ENCODE data around the gene OTUD1. TPM values are rescaled to one million over a fixed set of nuclear protein-coding genes. Genes with fewer than 3 reads are reported as not detected.

The OTUD1 gene
- polyA plus RNA-seq, 2 of the 4 experiments (the other 2 are of a cell fraction), result 2.3 to 2.4 TPM

DNA sequence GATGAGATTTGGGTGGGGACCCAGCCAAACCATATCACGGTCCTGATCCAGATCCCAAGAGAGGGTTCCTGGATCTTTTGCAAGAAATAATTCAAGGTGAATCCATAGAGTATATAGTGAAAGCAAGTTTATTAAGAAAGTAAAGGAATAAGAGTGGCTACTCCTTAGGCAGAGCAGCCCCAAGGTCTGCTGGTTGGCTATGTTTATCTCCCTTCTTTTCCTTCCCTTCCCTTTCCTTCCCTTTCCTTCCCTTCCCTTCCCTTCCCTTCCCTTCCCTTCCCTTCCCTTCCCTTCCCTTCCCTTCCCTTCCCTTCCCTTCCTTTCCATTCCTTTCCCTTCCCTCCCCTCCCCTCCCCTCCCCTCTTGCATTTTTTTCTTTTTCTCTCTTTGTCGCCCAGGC is 35.2 kb downstream of the OTUD1 start:
- 48% methylated on average over 2 of the region's 2 CpGs for WGBS (ENCODE audit: missing lambda C conversion rate)
- Histone ChIP-seq H3K4me3 (no peak overlapping the region), H3K4me2 (no peak overlapping the region), H3K27ac (no peak overlapping the region), H3K4me1 (no peaks in the 10 kb centered on the region), H3K9me3 (no peaks in the 10 kb centered on the region)
- FAIRE-seq (no peak), DNase-seq (ENCODE audit: low read depth in 1 of 2, low spot score in 1 of 2) (no peak), ATAC-seq (no peak)
- CTCF ChIA-PET, result no interaction called here
- POLR2A ChIA-PET, result no interaction called here
- TF ChIP-seq MYC (IDR thresholded peaks at IDR 0.05; ENCODE audit: borderline replicate concordance, low read length), result no peak
- no peak for TF ChIP-seq MAFK (IDR thresholded peaks at IDR 0.05; ENCODE audit: partially characterized antibody)
- TF ChIP-seq JUN (IDR thresholded peaks at IDR 0.05), result no peak
- no peak for TF ChIP-seq MAX (IDR thresholded peaks at IDR 0.05)
- TF ChIP-seq PBX3 (IDR thresholded peaks at IDR 0.05), result no peak

DNA sequence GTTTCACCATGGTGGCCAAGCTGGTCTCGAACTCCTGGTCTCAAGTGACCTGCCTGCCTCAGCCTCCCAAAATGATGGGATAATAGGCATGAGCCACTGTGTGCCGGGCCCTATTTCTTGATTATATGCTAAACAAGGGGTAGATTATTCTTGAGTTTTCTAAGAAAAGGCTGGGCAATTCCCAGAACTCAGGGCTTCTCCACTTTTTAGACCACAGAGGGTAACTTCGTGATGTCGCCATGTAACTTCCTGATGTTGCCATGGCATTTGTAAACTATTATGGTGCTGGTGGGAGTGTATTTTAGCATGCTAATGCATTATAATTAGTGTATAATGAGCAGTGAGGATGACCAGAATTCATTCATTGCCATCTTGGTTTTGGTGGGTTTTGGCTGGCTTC is 35.8 kb downstream of the OTUD1 start:
- CTCF ChIA-PET, result no interaction called here
- no peak for ATAC-seq
- H3K4me1 ChIP-seq, result no peaks in the 10 kb centered on the region
- DNase-seq (ENCODE audit: low read depth in 1 of 2, low spot score in 1 of 2), result no peak
- no peak for TF ChIP-seq POLR2A (IDR thresholded peaks at IDR 0.05; ENCODE audit: low read length)
- TF ChIP-seq USF2 (IDR thresholded peaks at IDR 0.05), result no peak
- no peak for TF ChIP-seq EP300 (IDR thresholded peaks at IDR 0.05)
- H3K4me3 ChIP-seq, result no peak overlapping the region
- no peak for FAIRE-seq
- 21% methylated on average over 4 of the region's 4 CpGs for WGBS (ENCODE audit: missing lambda C conversion rate)
- POLR2A ChIA-PET, result no interaction called here
- no peak overlapping the region for H3K27ac ChIP-seq
- no peak overlapping the region for H3K4me2 ChIP-seq
- no peaks in the 10 kb centered on the region for H3K9me3 ChIP-seq

- H3K9me3 ChIP-seq, result no peaks in the 10 kb centered on the region
- no peak overlapping the region for H3K4me3 ChIP-seq
- H3K4me1 ChIP-seq, result no peaks in the 10 kb centered on the region
- H3K4me2 ChIP-seq, result no peak overlapping the region
- TF ChIP-seq SMC3 (IDR thresholded peaks at IDR 0.05) (no peak), MAFK (IDR thresholded peaks at IDR 0.05; ENCODE audit: partially characterized antibody) (no peak), E2F6 (IDR thresholded peaks at IDR 0.05; ENCODE audit: borderline replicate concordance, low read depth) (no peak), RAD21 (conservative IDR thresholded peaks at IDR 0.05 in 1 of 2, IDR thresholded peaks at IDR 0.05 in 1 of 2) (no peak), ELK1 (IDR thresholded peaks at IDR 0.05; ENCODE audit: low read depth, low read length) (no peak), HES2 (IDR thresholded peaks at IDR 0.05) (no peak), HOXA7 (CRISPR knock-in tag; IDR thresholded peaks at IDR 0.05) (no peak), HDAC2 (IDR thresholded peaks at IDR 0.05) (no peak), JUN (IDR thresholded peaks at IDR 0.05) (no peak), CHD2 (IDR thresholded peaks at IDR 0.05; ENCODE audit: low read length, partially characterized antibody) (no peak), NFE2L2 (conservative IDR thresholded peaks at IDR 0.05; ENCODE audit: low read length) (no peak), RNF2 (IDR thresholded peaks at IDR 0.05; ENCODE audit: borderline replicate concordance, low read depth) (no peak), GATA3 (IDR thresholded peaks at IDR 0.05; ENCODE audit: borderline replicate concordance) (no peak), FOXS1 (CRISPR knock-in tag; IDR thresholded peaks at IDR 0.05) (no peak), ZSCAN20 (CRISPR knock-in tag; IDR thresholded peaks at IDR 0.05) (no peak), MAX (IDR thresholded peaks at IDR 0.05) (no peak), ATOH8 (CRISPR knock-in tag; IDR thresholded peaks at IDR 0.05; ENCODE audit: low read depth) (no peak), RARB (CRISPR knock-in tag; IDR thresholded peaks at IDR 0.05) (no peak)
- FAIRE-seq (no peak), ATAC-seq (no peak), DNase-seq (ENCODE audit: low read depth in 1 of 2, low spot score in 1 of 2) (no peak)
- H3K27ac ChIP-seq, result no peak overlapping the region
- ChIA-PET CTCF (no interaction called here), POLR2A (no interaction called here)
- WGBS (ENCODE audit: missing lambda C conversion rate), result 32% methylated on average over 5 of the region's 5 CpGs
Measured at GRCh38 chr10:23478570-23478969, 39.7 kb downstream of the OTUD1 start.
